WTC11 (cell line): Measurements from ENCODE around the gene TRAF2. TPM values are rescaled to one million over a fixed set of nuclear protein-coding genes. Genes with fewer than 3 reads are reported as not detected.

Experiments
- ATAC-seq: fragments of 200-7000 bp; cut with Tn5 transposase; 2 replicates; pipeline ENCODE4 v1.10.0; 2021; ENCODE audit warnings: mild to moderate bottlenecking, moderate library complexity
- CTCF ChIA-PET: fragments of 300-600 bp; sonication (Branson Sonifier 250); formaldehyde crosslinking; loops from one replicate; lab custom pipeline; 2021; ENCODE audit warnings: antibody characterized with exemption; lab: Charles Lee
- POLR2A ChIA-PET: fragments of 350-600 bp; sonication (Branson Sonifier 250); formaldehyde crosslinking; loops from one replicate; lab custom pipeline; 2021; ENCODE audit warnings: antibody characterized with exemption; lab: Charles Lee
- DNase-seq: peaks from one replicate; pipeline ENCODE4 v3.0.0; 2021; ENCODE audit warnings: low spot score
- H3K27ac Mint-ChIP-seq: 2 replicates; pipeline ENCODE4 v1.8.0; 2021; ENCODE audit warnings: mixed read lengths
- H3K27me3 Mint-ChIP-seq: 2 replicates; pipeline ENCODE4 v1.8.0; 2021; ENCODE audit warnings: low read depth, mild to moderate bottlenecking, moderate library complexity, mixed read lengths
- H3K36me3 Mint-ChIP-seq: 2 replicates; pipeline ENCODE4 v1.8.0; 2021; ENCODE audit warnings: mixed read lengths
- H3K4me1 Mint-ChIP-seq: 2 replicates; pipeline ENCODE4 v1.8.0; 2022; ENCODE audit warnings: mixed read lengths
- H3K4me3 Mint-ChIP-seq: 2 replicates; pipeline ENCODE4 v1.8.0; 2021; ENCODE audit warnings: mild to moderate bottlenecking, moderate library complexity, mixed read lengths
- H3K9me3 Mint-ChIP-seq: 2 replicates; pipeline ENCODE4 v1.8.0; 2021; ENCODE audit warnings: mixed read lengths
- ATF6 ChIP-seq: sonication (generic); formaldehyde crosslinking; IDR thresholded peaks from 2 replicates; pipeline ENCODE4 v1.8.1; 2023; ENCODE audit warnings: mild to moderate bottlenecking, missing genetic modification reagents
- CBFB ChIP-seq: sonication (generic); formaldehyde crosslinking; IDR thresholded peaks from 2 replicates; pipeline ENCODE4 v1.8.1; 2022; ENCODE audit warnings: mild to moderate bottlenecking, low read depth, missing genetic modification reagents
- CREB1 ChIP-seq: sonication (generic); formaldehyde crosslinking; IDR thresholded peaks from 2 replicates; pipeline ENCODE4 v1.8.0; 2023; ENCODE audit warnings: mild to moderate bottlenecking, missing genetic modification reagents
- ESRRA ChIP-seq: sonication (generic); formaldehyde crosslinking; IDR thresholded peaks from 2 replicates; pipeline ENCODE4 v1.8.1; 2022; ENCODE audit warnings: mild to moderate bottlenecking, missing genetic modification reagents, borderline replicate concordance
- ETV6 ChIP-seq: sonication (generic); formaldehyde crosslinking; IDR thresholded peaks from 2 replicates; pipeline ENCODE4 v1.8.1; 2022; ENCODE audit warnings: mild to moderate bottlenecking, missing genetic modification reagents
- GABPB1 ChIP-seq: sonication (generic); formaldehyde crosslinking; IDR thresholded peaks from 2 replicates; pipeline ENCODE4 v1.8.1; 2023; ENCODE audit warnings: mild to moderate bottlenecking, missing genetic modification reagents
- IRF1 ChIP-seq: sonication (generic); formaldehyde crosslinking; IDR thresholded peaks from 2 replicates; pipeline ENCODE4 v1.8.0; 2023; ENCODE audit warnings: missing genetic modification reagents
- IRF2 ChIP-seq: sonication (generic); formaldehyde crosslinking; IDR thresholded peaks from 2 replicates; pipeline ENCODE4 v1.8.0; 2022; ENCODE audit warnings: low read depth, missing genetic modification reagents, borderline replicate concordance
- JAZF1 ChIP-seq: fragments of 250-450 bp; sonication (Bioruptor Pico); IDR thresholded peaks from 2 replicates; pipeline ENCODE4 v1.9.0; 2021; ENCODE audit warnings: moderate library complexity, mild to moderate bottlenecking, inconsistent platforms
- MXD4 ChIP-seq: fragments of 250-450 bp; sonication (Bioruptor Pico); IDR thresholded peaks from 2 replicates; pipeline ENCODE4 v1.8.0; 2021; ENCODE audit warnings: mild to moderate bottlenecking, moderate library complexity, borderline replicate concordance
- NFATC4 ChIP-seq: fragments of 250-450 bp; sonication (Bioruptor Pico); IDR thresholded peaks from 2 replicates; pipeline ENCODE4 v1.9.0; 2021; ENCODE audit warnings: mild to moderate bottlenecking
- NR1H2 ChIP-seq: sonication (generic); formaldehyde crosslinking; IDR thresholded peaks from 2 replicates; pipeline ENCODE4 v1.9.0; 2021; ENCODE audit warnings: mild to moderate bottlenecking, moderate library complexity, missing genetic modification reagents
- OVOL2 ChIP-seq: fragments of 250-450 bp; sonication (Bioruptor Pico); IDR thresholded peaks from 2 replicates; pipeline ENCODE4 v1.9.0; 2021; ENCODE audit warnings: mild to moderate bottlenecking, borderline replicate concordance
- PRRX2 ChIP-seq: fragments of 250-450 bp; sonication (Bioruptor Pico); IDR thresholded peaks from 2 replicates; pipeline ENCODE4 v1.8.0; 2021; ENCODE audit warnings: mild to moderate bottlenecking
- RELA ChIP-seq: sonication (generic); formaldehyde crosslinking; IDR thresholded peaks from 2 replicates; pipeline ENCODE4 v1.8.1; 2022; ENCODE audit warnings: missing genetic modification reagents, mild to moderate bottlenecking, borderline replicate concordance
- RORB ChIP-seq: fragments of 250-450 bp; sonication (Bioruptor Pico); IDR thresholded peaks from 2 replicates; pipeline ENCODE4 v1.9.0; 2021; ENCODE audit warnings: mild to moderate bottlenecking
- SMAD4 ChIP-seq: sonication (generic); formaldehyde crosslinking; IDR thresholded peaks from 2 replicates; pipeline ENCODE4 v1.8.0; 2022; ENCODE audit warnings: mild to moderate bottlenecking, missing genetic modification reagents
- SOX15 ChIP-seq: fragments of 250-450 bp; sonication (Bioruptor Pico); IDR thresholded peaks from 2 replicates; pipeline ENCODE4 v1.9.0; 2021; ENCODE audit warnings: mild to moderate bottlenecking
- TCF7 ChIP-seq: sonication (generic); formaldehyde crosslinking; IDR thresholded peaks from 2 replicates; pipeline ENCODE4 v1.8.0; 2022; ENCODE audit warnings: mild to moderate bottlenecking, low read depth, missing genetic modification reagents, moderate library complexity
- ZBTB21 ChIP-seq: sonication (generic); formaldehyde crosslinking; IDR thresholded peaks from 2 replicates; pipeline ENCODE4 v1.8.1; 2023; ENCODE audit warnings: mild to moderate bottlenecking, missing genetic modification reagents, borderline replicate concordance
- ZBTB43 ChIP-seq: sonication (generic); formaldehyde crosslinking; IDR thresholded peaks from 2 replicates; pipeline ENCODE4 v1.8.1; 2023; ENCODE audit warnings: mild to moderate bottlenecking, missing genetic modification reagents
- ZMAT4 ChIP-seq: fragments of 250-450 bp; sonication (Bioruptor Pico); IDR thresholded peaks from 2 replicates; pipeline ENCODE4 v1.9.0; 2021; ENCODE audit warnings: mild to moderate bottlenecking
- ZNF416 ChIP-seq: fragments of 250-450 bp; sonication (Bioruptor Pico); IDR thresholded peaks from 2 replicates; pipeline ENCODE4 v1.9.0; 2021; ENCODE audit warnings: mild to moderate bottlenecking, inconsistent platforms
- ZNF512 ChIP-seq: sonication (generic); formaldehyde crosslinking; IDR thresholded peaks from 2 replicates; pipeline ENCODE4 v1.8.1; 2022; ENCODE audit warnings: missing genetic modification reagents, borderline replicate concordance
- ZNF532 ChIP-seq: fragments of 250-450 bp; sonication (Bioruptor Pico); IDR thresholded peaks from 2 replicates; pipeline ENCODE4 v1.9.0; 2021; ENCODE audit warnings: mild to moderate bottlenecking, borderline replicate concordance
- total RNA-seq: library from RNA; stranded (reverse); gene quantifications from 3 replicates; pipeline ENCODE4 v1.2.3, GENCODE V29; 2021

Gene TRAF2
- total RNA-seq, 1 experiment from 2014 or later = 55.0 TPM

- Mint-ChIP-seq H3K4me3 (no peak overlapping the region), H3K27me3 (no peaks in the 10 kb centered on the region), H3K4me1 (peaks cover 10% of the 10 kb centered on the region), H3K9me3 (no peaks in the 10 kb centered on the region), H3K36me3 (no peaks in the 10 kb centered on the region), H3K27ac (no peak overlapping the region)
- DNase-seq (no peak), ATAC-seq (no peak)
- CTCF ChIA-PET = interaction anchor here (0.7 to 4.5 kb wide), 4 partner anchors 8 to 65 kb away, joined by 3 to 19 read pairs (median 9); no protein-coding TSS in a partner anchor
- POLR2A ChIA-PET = no interaction called here
- TF ChIP-seq ZNF512 (CRISPR knock-in tag) = no peak
- no peak for TF ChIP-seq IRF1 (CRISPR knock-in tag)
- no peak for TF ChIP-seq ZBTB43 (CRISPR knock-in tag)
- no peak for TF ChIP-seq JAZF1 (CRISPR knock-in tag)
These were observed 84.0 kb downstream of the TRAF2 start for GRCh38 chr9:136970361-136970760.

- H3K36me3 Mint-ChIP-seq = no peaks in the 10 kb centered on the region
- H3K27ac Mint-ChIP-seq = no peak overlapping the region
- no peaks in the 10 kb centered on the region for H3K4me1 Mint-ChIP-seq
- DNase-seq (no peak), ATAC-seq (no peak)
- H3K27me3 Mint-ChIP-seq = no peaks in the 10 kb centered on the region
- CTCF ChIA-PET = interaction anchor here (0.5 to 4.5 kb wide), 4 partner anchors 24 to 63 kb away, joined by 3 to 19 read pairs (median 12); no protein-coding TSS in a partner anchor
- no peak overlapping the region for H3K4me3 Mint-ChIP-seq
- no peaks in the 10 kb centered on the region for H3K9me3 Mint-ChIP-seq
- TF ChIP-seq SOX15 (CRISPR knock-in tag) (no peak), RELA (CRISPR knock-in tag) (no peak), ZMAT4 (no peak), PRRX2 (CRISPR knock-in tag) (no peak), CBFB (CRISPR knock-in tag) (no peak), ETV6 (CRISPR knock-in tag) (no peak), ZNF416 (no peak), IRF2 (no peak), MXD4 (CRISPR knock-in tag) (no peak), SMAD4 (CRISPR knock-in tag) (no peak), ZNF532 (no peak)
- POLR2A ChIA-PET = no interaction called here
These were observed 85.4 kb downstream of the TRAF2 start for GRCh38 chr9:136971746-136972145.

GRCh38 chr9:136972335-136972734 lies 86.0 kb downstream of the TRAF2 start:
- H3K36me3 Mint-ChIP-seq = no peaks in the 10 kb centered on the region
- H3K9me3 Mint-ChIP-seq = no peaks in the 10 kb centered on the region
- CTCF ChIA-PET = interaction anchor here (2.1 to 3.1 kb wide), 2 partner anchors 24 to 57 kb away, joined by 6 to 17 read pairs; no protein-coding TSS in a partner anchor
- H3K4me3 Mint-ChIP-seq = no peak overlapping the region
- DNase-seq = no peak
- no peak for ATAC-seq
- peaks cover under 1% of the 10 kb centered on the region; the same call in 1 of the 2 replicates for H3K4me1 Mint-ChIP-seq
- H3K27ac Mint-ChIP-seq = no peak overlapping the region
- peaks cover under 1% of the 10 kb centered on the region; the same call in 1 of the 2 replicates for H3K27me3 Mint-ChIP-seq
- POLR2A ChIA-PET = no interaction called here
- TF ChIP-seq CREB1 (CRISPR knock-in tag) (no peak), RORB (CRISPR knock-in tag) (no peak), NR1H2 (CRISPR knock-in tag) (no peak), TCF7 (CRISPR knock-in tag) (no peak), OVOL2 (CRISPR knock-in tag) (no peak), ZBTB21 (CRISPR knock-in tag) (no peak), RELA (CRISPR knock-in tag) (no peak), GABPB1 (no peak), ATF6 (CRISPR knock-in tag) (no peak), NFATC4 (CRISPR knock-in tag) (no peak), ESRRA (CRISPR knock-in tag) (no peak)
